Suppressor macrophage treated with lipopolysaccharide for 4 hours (primary cell): ENCODE results near the gene PIK3CG.
"Not testable (repeated sequence)": the region's sequence is repeated elsewhere in the genome, so short reads cannot be mapped to it uniquely, and the experiment has no call there.

Experiments
- DNase-seq: peaks from one replicate; pipeline ENCODE4 v3.0.0-alpha.2; 2020

The PIK3CG gene

GRCh38 chr7:106888204-106888603 is 23.1 kb downstream of the PIK3CG start:
- no peak for DNase-seq

- DNase-seq = no peak
Observed at GRCh38 chr7:106890952-106891351, 25.9 kb downstream of the PIK3CG start.

- DNase-seq = no peak
Observed at GRCh38 chr7:106891548-106892410, 26.7 kb downstream of the PIK3CG start.

GRCh38 chr7:106893591-106893990 is 28.5 kb downstream of the PIK3CG start:
- DNase-seq = no peak

DNA sequence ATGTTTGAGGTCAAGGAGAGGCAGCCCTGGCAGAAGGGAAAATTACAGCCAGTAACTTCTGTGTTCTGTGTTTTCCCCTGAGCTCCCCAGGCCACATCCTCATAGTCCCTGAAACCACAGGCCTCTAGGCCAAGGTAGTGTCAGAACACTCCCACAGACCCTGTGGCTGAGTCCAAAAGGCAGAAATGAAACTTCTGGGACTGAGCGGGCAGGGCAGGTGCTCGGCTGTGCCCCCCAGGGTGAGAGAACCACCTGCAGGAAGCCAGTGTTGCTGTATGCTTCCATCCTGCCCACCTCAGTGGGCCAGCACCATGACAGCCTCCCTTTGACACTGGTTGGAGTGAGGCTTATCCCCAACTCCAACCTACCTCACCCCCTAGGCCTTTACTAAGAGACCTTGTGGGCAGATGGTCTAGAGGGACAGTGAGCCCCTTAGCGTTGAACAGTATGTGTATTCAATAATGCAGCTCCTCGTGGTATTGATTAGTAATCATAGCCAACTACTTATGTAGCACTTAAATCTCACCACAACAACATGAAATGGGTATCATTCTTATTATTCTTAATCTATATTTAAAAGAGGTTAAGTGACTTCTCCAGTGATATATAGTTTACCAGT is 30.3 kb downstream of the PIK3CG start:
- DNase-seq = peak; percentile 41

- no peak for DNase-seq
Observed at GRCh38 chr7:106896231-106896630, 31.1 kb downstream of the PIK3CG start.

DNA sequence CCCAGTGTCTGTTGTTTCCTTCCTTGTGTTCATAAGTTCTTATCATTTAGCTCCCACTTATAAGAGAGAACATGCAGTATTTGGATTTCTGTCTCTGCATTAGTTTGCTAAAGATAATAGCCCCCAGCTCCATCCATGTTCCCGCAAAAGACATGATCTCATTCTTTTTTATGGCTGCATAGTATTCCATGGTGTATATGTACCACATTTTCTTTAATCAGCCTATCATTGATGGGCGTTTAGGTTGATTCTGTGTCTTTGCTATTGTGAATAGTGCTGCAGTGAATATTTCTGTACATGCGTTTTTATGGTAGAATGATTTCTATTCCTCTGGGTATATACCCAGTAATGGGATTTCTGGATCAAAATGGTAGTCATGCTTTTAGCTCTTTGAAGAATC is 32.5 kb downstream of the PIK3CG start:
- not testable (repeated sequence) for DNase-seq

GRCh38 chr7:106898967-106899366 is 33.9 kb downstream of the PIK3CG start:
- DNase-seq = not testable (repeated sequence)

GRCh38 chr7:106901828-106902441 is 36.9 kb downstream of the PIK3CG start:
- no peak for DNase-seq

GRCh38 chr7:106905734-106906133 is 40.7 kb downstream of the PIK3CG start:
- no peak for DNase-seq

DNA sequence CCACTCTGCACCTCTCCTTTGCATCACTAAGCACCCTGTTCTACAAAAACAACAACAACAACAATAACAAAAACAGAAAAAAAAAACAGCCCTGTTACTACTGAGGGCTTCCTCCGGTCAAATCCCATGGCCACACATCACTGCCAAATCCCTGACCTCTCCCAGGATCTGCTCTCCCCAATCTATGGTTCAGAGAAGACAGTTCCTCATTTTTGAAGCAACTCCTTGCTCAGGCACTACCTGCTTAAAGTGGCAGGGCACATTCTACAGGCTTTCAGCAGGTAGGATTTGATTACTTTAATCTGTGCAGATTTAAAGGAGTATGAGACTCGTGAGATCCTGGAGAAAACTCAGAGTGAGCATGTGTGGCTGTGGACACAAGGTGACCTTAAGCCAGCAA is 46.9 kb downstream of the PIK3CG start:
- no peak for DNase-seq

DNA sequence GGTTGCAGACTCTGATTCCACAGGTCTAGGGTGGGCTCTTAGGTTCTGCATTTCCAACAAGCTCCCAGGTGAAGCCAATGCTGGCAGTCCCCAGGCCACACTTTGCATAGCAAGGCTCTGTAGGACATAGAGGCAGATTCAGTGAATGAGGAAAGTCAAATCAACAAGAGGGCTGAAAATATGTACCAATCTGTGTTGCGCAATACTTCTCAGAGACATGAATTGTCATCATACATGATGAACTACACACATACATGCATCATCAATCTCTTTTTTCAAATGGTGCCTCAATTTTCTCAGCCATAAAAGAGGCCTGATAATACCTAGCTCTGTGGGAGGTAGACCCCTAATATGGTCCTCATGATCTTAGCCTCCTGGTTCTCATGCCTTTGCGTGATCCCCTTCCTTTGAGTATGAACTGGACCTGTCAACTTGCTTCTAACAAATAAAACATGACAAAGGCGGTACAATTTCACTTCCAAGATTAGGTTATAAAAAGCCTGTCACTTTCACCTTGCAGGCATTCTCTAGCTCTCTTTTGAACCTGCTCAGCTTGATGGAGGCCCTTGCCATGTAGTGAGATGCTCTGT is 49.0 kb downstream of the PIK3CG start:
- peak; percentile 13 for DNase-seq

DNA sequence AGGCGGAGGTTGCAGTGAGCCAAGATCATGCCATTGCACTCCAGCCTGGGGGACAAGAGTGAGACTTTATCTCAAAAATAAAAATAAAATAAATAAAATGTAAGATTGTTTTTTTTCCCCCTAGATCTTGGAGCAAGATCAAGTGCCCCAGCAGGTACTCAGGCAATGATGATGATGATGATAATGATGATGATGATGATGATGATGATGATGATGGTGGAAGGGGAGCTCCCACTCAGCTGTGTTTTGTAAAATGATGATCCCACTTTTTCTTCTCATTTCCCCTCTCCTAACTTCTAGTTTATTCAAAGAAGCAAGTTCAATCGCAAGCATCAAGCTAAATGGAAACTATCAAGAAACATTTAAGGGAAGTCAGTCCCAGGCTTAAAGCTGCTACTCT is 50.3 kb downstream of the PIK3CG start:
- DNase-seq = no peak

- DNase-seq = no peak
Observed at GRCh38 chr7:106915873-106916272, 50.8 kb downstream of the PIK3CG start.

- DNase-seq = no peak
Observed at GRCh38 chr7:106916679-106917078, 51.6 kb downstream of the PIK3CG start.

GRCh38 chr7:106918991-106919390 is 53.9 kb downstream of the PIK3CG start:
- no peak for DNase-seq

DNA sequence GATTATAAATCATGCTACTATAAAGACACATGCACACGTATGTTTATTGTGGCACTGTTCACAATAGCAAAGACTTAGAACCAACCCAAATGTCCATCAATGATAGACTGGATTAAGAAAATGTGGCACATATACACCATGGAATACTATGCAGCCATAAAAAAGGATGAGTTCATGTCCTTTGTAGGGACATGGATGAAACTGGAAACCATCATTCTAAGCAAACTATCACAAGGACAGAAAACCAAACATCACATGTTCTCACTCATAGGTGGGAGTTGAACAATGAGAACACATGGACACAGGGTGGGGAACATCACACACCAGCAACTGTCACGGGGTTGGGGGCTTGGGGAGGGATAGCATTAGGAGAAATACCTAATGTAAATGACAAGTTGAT is 59.4 kb downstream of the PIK3CG start:
- DNase-seq = not testable (repeated sequence)

GRCh38 chr7:106926892-106927291 is 61.8 kb downstream of the PIK3CG start:
- no peak for DNase-seq

- no peak for DNase-seq
Observed at GRCh38 chr7:106927536-106927935, 62.5 kb downstream of the PIK3CG start.

GRCh38 chr7:106929616-106930015 is 64.5 kb downstream of the PIK3CG start:
- not testable (repeated sequence) for DNase-seq

DNA sequence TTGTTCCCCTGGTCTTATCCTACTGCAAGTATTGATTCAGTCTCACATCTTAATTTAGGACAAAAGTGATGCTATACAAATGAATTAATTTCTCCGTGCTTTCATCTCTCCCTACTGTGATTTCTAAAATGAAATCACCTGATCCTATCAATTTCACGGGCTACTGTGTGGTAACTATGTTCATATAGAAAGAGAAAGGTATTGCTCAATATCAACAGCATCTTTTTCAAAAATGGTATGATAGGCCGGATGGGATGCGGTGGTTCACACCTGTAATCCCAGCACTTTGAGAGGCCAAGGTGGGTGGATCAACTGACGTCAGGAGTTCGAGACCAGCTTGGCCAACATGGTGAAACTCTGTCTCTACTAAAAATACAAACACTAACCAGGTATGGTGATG is 71.2 kb downstream of the PIK3CG start:
- no peak for DNase-seq

- DNase-seq = not testable (repeated sequence)
Observed at GRCh38 chr7:106938122-106938521, 73.0 kb downstream of the PIK3CG start.

DNA sequence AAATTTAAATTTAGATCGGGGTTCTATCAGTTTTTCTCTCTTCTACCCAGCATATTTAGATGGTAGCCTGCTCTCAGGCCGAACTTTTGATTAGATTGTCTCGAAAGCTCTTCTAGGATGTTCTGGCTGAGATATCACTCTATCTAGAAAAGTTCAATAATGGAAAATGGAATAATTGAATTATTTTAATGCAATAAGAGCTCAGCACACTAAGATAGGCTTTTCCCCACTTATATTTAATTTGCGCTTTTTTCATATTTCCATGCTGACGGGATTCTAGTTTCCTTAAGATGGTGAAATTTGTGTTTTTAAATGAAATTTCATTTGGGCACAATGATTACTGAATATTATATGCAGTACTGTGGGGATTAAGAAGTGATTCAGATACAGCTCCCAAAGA is 73.7 kb downstream of the PIK3CG start:
- DNase-seq = no peak
